ENCODE data around the gene GPAT2. TPM values are rescaled to one million over a fixed set of nuclear protein-coding genes. Genes with fewer than 3 reads are reported as not detected.
A peak's percentile ranks its signal among the peaks of the same experiment; 100 is the strongest.
"Not testable (repeated sequence)": the region's sequence is repeated elsewhere in the genome, so short reads cannot be mapped to it uniquely, and the experiment has no call there.

GPAT2 gene, protein sequence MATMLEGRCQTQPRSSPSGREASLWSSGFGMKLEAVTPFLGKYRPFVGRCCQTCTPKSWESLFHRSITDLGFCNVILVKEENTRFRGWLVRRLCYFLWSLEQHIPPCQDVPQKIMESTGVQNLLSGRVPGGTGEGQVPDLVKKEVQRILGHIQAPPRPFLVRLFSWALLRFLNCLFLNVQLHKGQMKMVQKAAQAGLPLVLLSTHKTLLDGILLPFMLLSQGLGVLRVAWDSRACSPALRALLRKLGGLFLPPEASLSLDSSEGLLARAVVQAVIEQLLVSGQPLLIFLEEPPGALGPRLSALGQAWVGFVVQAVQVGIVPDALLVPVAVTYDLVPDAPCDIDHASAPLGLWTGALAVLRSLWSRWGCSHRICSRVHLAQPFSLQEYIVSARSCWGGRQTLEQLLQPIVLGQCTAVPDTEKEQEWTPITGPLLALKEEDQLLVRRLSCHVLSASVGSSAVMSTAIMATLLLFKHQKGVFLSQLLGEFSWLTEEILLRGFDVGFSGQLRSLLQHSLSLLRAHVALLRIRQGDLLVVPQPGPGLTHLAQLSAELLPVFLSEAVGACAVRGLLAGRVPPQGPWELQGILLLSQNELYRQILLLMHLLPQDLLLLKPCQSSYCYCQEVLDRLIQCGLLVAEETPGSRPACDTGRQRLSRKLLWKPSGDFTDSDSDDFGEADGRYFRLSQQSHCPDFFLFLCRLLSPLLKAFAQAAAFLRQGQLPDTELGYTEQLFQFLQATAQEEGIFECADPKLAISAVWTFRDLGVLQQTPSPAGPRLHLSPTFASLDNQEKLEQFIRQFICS
- 1 to 10 TPM in 2 of 6 experiments, under 1 TPM in 2, not detected in 2; 0.39 to 2.0 (median 0.90) TPM for total RNA-seq
- long read RNA-seq: 0 reads

DNA sequence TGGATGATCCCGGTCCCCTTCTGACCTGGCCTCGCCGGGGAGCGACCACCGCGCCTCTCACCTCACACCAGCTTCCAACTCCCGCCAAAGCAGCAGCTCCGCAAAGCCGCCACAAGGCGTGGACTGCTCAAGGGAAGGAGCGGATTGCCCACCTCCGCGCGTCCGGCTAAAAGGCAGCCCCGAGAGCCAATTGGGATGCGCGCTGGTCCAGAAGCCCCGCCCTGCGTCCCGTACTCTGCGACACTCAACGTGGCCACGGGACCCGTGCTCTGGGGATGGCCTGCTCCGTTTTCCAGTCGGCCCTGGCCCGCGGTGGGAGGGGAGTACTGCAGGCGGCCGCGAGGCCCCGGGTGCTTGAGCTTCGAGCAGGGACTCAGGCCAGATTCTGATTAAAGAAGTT is at the start of gene GPAT2:
Gene GPAT2, minus strand, starts transcription at position 125 of the 400 bp plus-strand sequence. CDS start 2,557 bp downstream, outside the sequence.
- intact Hi-C loops (cut with DNase I); DNase-seq; H3K9me3 ChIP-seq; H3K4me3 ChIP-seq; H3K36me3 ChIP-seq; H3K27me3 ChIP-seq; H3K4me1 ChIP-seq; H3K27ac ChIP-seq: not testable (repeated sequence)
- ATAC-seq: peak in 3 of 4 donors; percentile 21 to 48 (median 29)
- no CpG with 5 or more reads among the region's 34 CpGs for WGBS (ENCODE audit: insufficient coverage, low coverage, low lambda C conversion rate, missing lambda C conversion rate)

DNA sequence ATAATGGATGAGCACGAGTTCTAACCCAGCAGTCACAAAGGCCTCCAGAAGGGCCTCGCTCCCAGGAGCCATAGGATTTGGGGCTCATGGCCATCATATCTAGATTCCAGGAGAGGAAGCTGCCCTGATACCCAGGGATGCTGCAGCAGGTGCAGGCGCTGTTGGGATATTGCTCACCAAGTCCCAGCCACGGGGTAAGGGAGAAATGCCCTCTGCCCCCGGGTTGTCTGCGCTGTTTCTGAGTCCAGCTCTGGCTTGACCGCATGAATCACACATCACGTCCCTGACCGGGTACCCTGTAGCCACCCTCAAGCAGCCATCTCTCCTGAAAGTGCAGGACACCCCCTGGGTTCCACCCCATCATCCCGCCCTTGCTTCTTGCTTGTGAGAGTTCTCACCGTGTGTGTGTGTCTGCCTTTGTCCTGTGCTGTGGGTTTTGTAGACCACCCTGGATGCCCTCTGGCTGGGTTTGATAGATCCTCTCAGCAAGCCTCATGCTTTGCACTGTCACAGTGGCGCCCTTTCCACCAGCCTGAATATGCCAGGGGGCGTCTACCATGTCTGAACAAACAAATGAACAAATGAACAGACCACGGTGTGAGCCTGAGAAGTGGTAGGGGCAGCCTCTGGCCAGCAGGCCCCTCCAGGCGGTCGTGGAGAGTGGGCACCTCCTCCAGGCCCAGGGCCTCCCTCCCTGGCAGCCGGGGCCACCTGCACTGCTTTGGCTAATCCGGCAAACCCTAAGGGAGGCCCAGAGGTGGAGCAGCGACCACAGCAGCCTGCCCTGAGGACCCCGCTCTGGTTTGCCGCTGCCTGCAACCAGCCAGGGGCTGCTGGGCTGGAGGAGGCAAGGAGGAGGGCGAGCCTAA is 49.5 kb upstream of the GPAT2 start:
- no peaks in the 10 kb centered on the region for H3K36me3 ChIP-seq
- TF ChIP-seq, protein P1, sequence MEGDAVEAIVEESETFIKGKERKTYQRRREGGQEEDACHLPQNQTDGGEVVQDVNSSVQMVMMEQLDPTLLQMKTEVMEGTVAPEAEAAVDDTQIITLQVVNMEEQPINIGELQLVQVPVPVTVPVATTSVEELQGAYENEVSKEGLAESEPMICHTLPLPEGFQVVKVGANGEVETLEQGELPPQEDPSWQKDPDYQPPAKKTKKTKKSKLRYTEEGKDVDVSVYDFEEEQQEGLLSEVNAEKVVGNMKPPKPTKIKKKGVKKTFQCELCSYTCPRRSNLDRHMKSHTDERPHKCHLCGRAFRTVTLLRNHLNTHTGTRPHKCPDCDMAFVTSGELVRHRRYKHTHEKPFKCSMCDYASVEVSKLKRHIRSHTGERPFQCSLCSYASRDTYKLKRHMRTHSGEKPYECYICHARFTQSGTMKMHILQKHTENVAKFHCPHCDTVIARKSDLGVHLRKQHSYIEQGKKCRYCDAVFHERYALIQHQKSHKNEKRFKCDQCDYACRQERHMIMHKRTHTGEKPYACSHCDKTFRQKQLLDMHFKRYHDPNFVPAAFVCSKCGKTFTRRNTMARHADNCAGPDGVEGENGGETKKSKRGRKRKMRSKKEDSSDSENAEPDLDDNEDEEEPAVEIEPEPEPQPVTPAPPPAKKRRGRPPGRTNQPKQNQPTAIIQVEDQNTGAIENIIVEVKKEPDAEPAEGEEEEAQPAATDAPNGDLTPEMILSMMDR (IDR thresholded peaks at IDR 0.05): no peak
- TF ChIP-seq POLR2A (IDR thresholded peaks at IDR 0.05): no peak
- H3K9me3 ChIP-seq: no peaks in the 10 kb centered on the region
- H3K27ac ChIP-seq: peak overlapping the region in 1 of 3 donors; percentile 18
- ATAC-seq (no peak), DNase-seq (peak in 1 of 3 donors; percentile 41)
- 81% methylated on average over 6 of the region's 22 CpGs for WGBS (ENCODE audit: insufficient coverage, low coverage, low lambda C conversion rate, missing lambda C conversion rate)
- no peaks in the 10 kb centered on the region for H3K27me3 ChIP-seq
- intact Hi-C loops (cut with DNase I): no loop called here
- H3K4me3 ChIP-seq: no peak overlapping the region
- no peaks in the 10 kb centered on the region for H3K4me1 ChIP-seq

DNA sequence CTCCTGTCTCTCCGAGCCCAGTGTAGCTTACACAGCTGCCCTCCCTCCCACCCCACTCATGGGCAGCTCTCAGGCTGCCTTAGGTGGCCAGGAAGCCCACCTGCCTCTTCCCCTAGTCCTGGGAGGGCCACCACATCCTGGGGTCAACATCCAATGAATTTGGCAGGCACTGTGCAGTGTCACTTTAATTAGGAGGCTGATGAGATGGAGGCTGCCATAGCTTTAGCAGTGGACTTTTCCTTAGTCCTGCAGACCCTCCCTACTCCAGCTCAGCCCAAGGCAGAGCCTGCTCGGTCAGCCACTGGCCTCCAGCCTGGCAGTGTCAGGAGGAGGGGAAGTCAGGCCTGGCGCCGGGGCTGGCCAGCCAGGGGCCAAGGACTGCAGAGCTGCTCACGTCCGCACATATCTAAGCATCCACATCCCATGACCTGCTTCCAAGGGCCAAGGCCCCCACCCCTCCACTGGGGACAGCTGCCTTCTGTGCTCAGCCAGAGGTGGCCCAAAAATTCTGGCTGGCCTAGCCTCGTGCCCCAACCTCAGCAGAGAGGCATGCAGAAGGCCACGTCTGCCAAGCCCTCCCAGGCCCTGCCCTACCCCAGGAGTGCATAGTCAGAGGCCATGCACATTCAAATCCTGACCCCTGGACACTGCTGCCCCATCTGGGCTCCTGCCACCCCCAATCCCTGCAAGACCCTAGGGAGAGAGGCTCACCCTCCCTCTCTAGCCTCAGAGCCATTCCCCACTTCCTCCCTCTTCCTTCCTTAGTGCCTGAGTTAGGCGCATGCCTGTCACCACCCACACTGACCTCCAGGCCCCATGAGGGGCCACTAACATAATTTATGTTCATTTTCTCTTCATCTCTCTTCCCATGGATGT is 48.6 kb upstream of the GPAT2 start:
- WGBS (ENCODE audit: insufficient coverage, low coverage, low lambda C conversion rate, missing lambda C conversion rate): 39% methylated on average over 2 of the region's 9 CpGs
- Histone ChIP-seq H3K4me1 (no peaks in the 10 kb centered on the region), H3K9me3 (no peaks in the 10 kb centered on the region), H3K27ac (peak overlapping the region in 1 of 3 donors; percentile 18), H3K27me3 (no peaks in the 10 kb centered on the region), H3K36me3 (no peaks in the 10 kb centered on the region), H3K4me3 (no peak overlapping the region)
- ATAC-seq: peak; percentile 66 to 83 (median 76)
- intact Hi-C loops (cut with DNase I): no loop called here
- no peak for TF ChIP-seq POLR2A (IDR thresholded peaks at IDR 0.05)
- TF ChIP-seq, protein P1 (IDR thresholded peaks at IDR 0.05): no peak
- peak in 1 of 3 donors; percentile 64 for DNase-seq

DNA sequence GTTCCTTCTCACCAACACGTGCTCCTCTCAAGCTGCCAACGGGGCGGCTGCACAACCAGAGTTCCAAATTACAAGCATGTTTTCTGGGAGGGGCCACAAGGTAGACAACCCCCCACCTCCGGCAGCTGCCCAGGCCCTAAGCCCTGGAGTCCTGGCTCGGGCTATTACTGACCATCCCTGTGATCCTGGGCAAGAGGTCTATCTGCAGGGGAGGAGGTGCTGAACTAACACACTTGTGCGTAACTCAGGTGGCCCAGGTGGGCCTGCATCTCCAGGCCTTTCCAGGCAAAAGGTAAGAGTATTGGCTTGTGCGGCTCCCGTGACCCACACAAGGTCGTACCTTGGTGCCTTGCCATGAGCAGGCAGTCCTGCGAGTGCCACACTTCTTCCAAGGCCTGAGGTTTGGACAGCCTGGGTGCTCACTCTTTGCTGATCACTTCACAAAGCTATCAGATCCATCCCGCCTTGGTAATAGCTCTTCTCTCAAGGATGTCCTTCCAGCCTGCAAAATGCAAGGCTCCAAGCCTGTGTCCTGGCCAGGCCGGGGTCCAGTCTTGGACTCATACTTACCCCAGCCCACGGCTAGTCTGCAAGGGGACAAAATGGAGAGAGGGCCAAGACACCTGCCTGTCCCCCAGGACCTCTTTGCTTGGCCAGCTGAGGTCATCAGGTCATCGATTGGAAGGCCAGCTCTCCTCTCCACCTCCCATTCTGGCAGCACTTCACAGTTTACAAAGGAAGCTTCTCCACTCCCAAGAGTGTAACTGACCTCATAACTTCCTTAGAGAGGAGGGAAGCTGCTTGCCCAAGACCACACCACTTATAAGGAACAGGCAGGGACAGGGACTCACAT is 47.7 kb upstream of the GPAT2 start:
- DNase-seq: peak in 1 of 3 donors; percentile 42
- Histone ChIP-seq H3K27ac (peak overlapping the region in 1 of 3 donors; percentile 18), H3K36me3 (no peaks in the 10 kb centered on the region), H3K4me1 (no peaks in the 10 kb centered on the region), H3K4me3 (no peak overlapping the region), H3K9me3 (no peaks in the 10 kb centered on the region), H3K27me3 (no peaks in the 10 kb centered on the region)
- ATAC-seq: peak; percentile 61 to 78 (median 64)
- WGBS (ENCODE audit: insufficient coverage, low coverage, low lambda C conversion rate, missing lambda C conversion rate): 72% methylated on average over 3 of the region's 14 CpGs
- TF ChIP-seq POLR2A (IDR thresholded peaks at IDR 0.05): no peak
- TF ChIP-seq, protein P1 (IDR thresholded peaks at IDR 0.05): no peak
- intact Hi-C loops (cut with DNase I): no loop called here

Measured in right lobe of liver (tissue), 6 donors.